ENCODE data around the gene SFT2D1.
"Not testable (repeated sequence)": the region's sequence is repeated elsewhere in the genome, so short reads cannot be mapped to it uniquely, and the experiment has no call there.

- TF ChIP-seq CTCF, POLR2A (IDR thresholded peaks at IDR 0.05): not testable (repeated sequence)
These were observed 44.8 kb upstream of the SFT2D1 start for GRCh38 chr6:166387098-166387497.
